ENCODE measurements around the gene LHFPL2.

Gene LHFPL2

GRCh38 chr5:78600687-78601414 lies 47.7 kb downstream of the LHFPL2 start:
- Mint-ChIP-seq H3K27ac (no peak overlapping the region), H3K27me3 (peaks cover 14 to 26% of the 10 kb centered on the region in 2 donors), H3K9me3 (no peaks in the 10 kb centered on the region), H3K4me3 (no peak overlapping the region), H3K36me3 (ENCODE audit: insufficient read depth) (no peaks in the 10 kb centered on the region), H3K4me1 (ENCODE audit: low read depth in 2 of 2) (no peaks in the 10 kb centered on the region)
- no peak for DNase-seq
- no peak for ATAC-seq (replicated peaks)

DNA sequence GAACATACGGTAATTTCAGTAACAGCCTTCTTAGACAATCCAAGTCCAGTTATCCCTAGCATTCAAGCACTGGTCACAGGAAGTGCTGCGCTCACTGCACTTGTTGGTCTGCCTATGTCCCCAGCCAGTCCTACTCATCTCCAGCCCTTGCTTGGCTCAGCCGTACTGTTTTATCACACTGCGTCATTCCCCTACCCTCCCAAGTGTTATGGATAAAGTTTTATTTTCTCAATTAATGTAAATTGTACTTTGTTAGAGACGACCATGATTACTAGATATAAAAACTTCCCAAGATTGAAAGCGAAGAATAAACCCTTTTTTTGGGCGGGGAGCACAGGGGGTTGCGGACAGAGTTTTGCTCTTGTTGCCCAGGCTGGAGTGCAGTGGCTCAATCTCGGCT lies 49.6 kb downstream of the LHFPL2 start:
- H3K36me3 Mint-ChIP-seq (ENCODE audit: insufficient read depth) = no peaks in the 10 kb centered on the region
- H3K27me3 Mint-ChIP-seq = peaks cover 15 to 20% of the 10 kb centered on the region in 2 donors
- no peak overlapping the region for H3K27ac Mint-ChIP-seq
- ATAC-seq (replicated peaks) (no peak), DNase-seq (no peak)
- no peaks in the 10 kb centered on the region for H3K4me1 Mint-ChIP-seq (ENCODE audit: low read depth in 2 of 2)
- no peaks in the 10 kb centered on the region for H3K9me3 Mint-ChIP-seq
- no peak overlapping the region for H3K4me3 Mint-ChIP-seq

GRCh38 chr5:78597974-78598371 lies 50.6 kb downstream of the LHFPL2 start:
- no peaks in the 10 kb centered on the region for H3K4me1 Mint-ChIP-seq (ENCODE audit: low read depth in 2 of 2)
- peaks cover 2% of the 10 kb centered on the region for H3K36me3 Mint-ChIP-seq (ENCODE audit: insufficient read depth)
- no peak overlapping the region for H3K27ac Mint-ChIP-seq
- H3K27me3 Mint-ChIP-seq = peaks cover 25 to 29% of the 10 kb centered on the region in 2 donors
- ATAC-seq (replicated peaks) (no peak), DNase-seq (no peak)
- no peaks in the 10 kb centered on the region for H3K9me3 Mint-ChIP-seq
- H3K4me3 Mint-ChIP-seq = no peak overlapping the region

DNA sequence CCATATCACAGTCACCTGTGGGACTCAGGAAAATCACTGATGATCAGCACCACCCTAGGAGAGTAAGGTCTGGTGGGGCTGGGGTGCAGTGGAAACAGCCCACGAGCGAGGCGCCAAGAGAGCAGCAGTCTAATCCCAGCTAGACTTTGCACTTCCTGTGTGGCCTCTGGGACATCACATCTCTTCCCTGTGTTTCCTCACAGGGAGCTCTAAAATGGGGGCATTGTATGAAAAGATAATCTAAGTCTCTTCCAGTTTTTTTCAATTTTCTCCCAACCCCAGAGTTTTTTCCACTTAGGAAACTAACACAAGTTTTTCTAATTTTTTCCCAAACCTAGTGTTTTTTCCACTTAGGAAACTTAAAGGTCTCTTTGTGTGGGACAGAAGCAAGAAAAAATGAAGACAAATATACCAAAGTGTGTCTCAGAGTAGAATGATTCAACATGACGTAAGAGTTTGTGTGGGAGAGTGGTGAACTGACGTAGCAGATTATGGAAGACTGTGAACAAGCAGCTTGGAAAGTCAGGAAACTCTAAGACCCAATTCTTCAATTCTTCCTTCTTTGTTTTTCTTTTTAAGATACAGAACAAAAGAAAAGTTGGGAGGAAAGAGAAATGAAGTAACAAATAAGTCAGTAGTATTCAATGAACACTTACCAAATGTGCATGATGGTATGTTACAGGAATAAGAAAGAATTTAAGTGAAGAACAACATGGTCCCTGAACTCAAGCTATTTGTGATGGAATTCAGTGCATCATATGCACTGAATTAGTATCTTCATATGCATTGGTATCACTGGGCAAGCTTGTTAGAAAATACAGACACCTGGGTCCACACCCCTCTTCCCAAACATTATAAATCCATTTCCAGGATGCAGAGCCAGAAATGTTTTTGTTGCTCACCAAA lies 51.3 kb downstream of the LHFPL2 start:
- peaks cover 31 to 36% of the 10 kb centered on the region in 2 donors for H3K27me3 Mint-ChIP-seq
- DNase-seq = no peak
- H3K27ac Mint-ChIP-seq = no peak overlapping the region
- no peak for ATAC-seq (replicated peaks)
- H3K36me3 Mint-ChIP-seq (ENCODE audit: insufficient read depth) = peaks cover 2% of the 10 kb centered on the region
- no peaks in the 10 kb centered on the region for H3K9me3 Mint-ChIP-seq
- H3K4me3 Mint-ChIP-seq = no peak overlapping the region
- no peaks in the 10 kb centered on the region for H3K4me1 Mint-ChIP-seq (ENCODE audit: low read depth in 2 of 2)

- H3K27ac Mint-ChIP-seq = no peak overlapping the region
- peaks cover 37 to 44% of the 10 kb centered on the region in 2 donors for H3K27me3 Mint-ChIP-seq
These were observed 53.1 kb downstream of the LHFPL2 start for GRCh38 chr5:78595458-78595921.

GRCh38 chr5:78594610-78595457 lies 53.7 kb downstream of the LHFPL2 start:
- no peak for ATAC-seq (replicated peaks)
- Mint-ChIP-seq H3K27me3 (peaks cover 37 to 48% of the 10 kb centered on the region in 2 donors), H3K9me3 (no peaks in the 10 kb centered on the region), H3K4me1 (ENCODE audit: low read depth in 2 of 2) (no peaks in the 10 kb centered on the region), H3K27ac (no peak overlapping the region), H3K4me3 (no peak overlapping the region), H3K36me3 (ENCODE audit: insufficient read depth) (peaks cover 2% of the 10 kb centered on the region)
- no peak for DNase-seq

More at GRCh38 chr5:78595458-78595921, 53.1 kb downstream of the LHFPL2 start:
- ATAC-seq (replicated peaks) (no peak), DNase-seq (no peak)
- no peaks in the 10 kb centered on the region for H3K4me1 Mint-ChIP-seq (ENCODE audit: low read depth in 2 of 2)
- no peak overlapping the region for H3K4me3 Mint-ChIP-seq
- no peaks in the 10 kb centered on the region for H3K9me3 Mint-ChIP-seq
- H3K36me3 Mint-ChIP-seq (ENCODE audit: insufficient read depth) = peaks cover 2% of the 10 kb centered on the region

DNA sequence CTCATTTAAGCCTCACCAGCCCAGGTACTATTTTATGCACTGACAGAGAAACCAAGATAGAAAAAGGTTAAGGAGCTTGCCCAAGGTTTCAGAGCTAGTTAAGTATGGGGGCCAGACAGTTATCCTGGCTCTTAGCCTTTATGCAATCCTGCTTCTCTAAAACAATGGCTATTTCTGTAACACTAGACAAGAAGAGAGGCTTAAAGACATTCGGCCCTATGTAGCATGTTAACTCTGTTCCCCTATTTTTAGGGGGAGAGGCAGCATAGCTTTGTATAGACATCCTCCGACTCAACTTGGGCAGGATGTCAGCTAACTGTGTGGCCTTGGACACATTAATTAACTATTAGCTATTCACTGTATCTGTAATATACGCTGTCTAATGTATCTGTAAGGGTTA lies 54.6 kb downstream of the LHFPL2 start:
- H3K4me3 Mint-ChIP-seq = no peak overlapping the region

DNA sequence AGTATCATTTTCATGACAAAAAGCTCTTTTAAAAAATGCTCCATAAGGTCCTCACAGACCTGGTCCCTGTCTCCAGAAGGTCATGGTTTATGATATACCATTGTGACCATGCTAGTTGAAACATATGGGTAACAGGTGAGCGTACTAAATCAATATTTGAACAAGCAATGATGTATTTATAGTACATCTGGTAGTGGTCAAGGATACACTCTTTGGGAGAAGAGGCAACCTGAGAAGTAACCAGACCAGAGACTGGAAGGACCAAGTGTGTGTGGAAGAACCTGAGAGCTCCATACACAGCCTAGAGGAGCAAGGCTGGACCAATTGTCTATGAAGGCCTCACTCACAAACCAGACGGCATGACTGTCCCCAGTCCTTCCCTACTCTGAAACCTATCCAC lies 55.1 kb downstream of the LHFPL2 start:
- Mint-ChIP-seq H3K4me3 (no peak overlapping the region), H3K27ac (no peak overlapping the region), H3K4me1 (ENCODE audit: low read depth in 2 of 2) (no peaks in the 10 kb centered on the region), H3K9me3 (no peaks in the 10 kb centered on the region), H3K36me3 (ENCODE audit: insufficient read depth) (peaks cover 2% of the 10 kb centered on the region), H3K27me3 (peaks cover 37 to 52% of the 10 kb centered on the region in 2 donors)
- ATAC-seq (replicated peaks) (no peak), DNase-seq (no peak)

More for the DNA sequence above, 54.6 kb downstream of the LHFPL2 start:
- Mint-ChIP-seq H3K36me3 (ENCODE audit: insufficient read depth) (peaks cover 2% of the 10 kb centered on the region), H3K9me3 (no peaks in the 10 kb centered on the region), H3K27me3 (peaks cover 37 to 52% of the 10 kb centered on the region in 2 donors), H3K27ac (no peak overlapping the region), H3K4me1 (ENCODE audit: low read depth in 2 of 2) (no peaks in the 10 kb centered on the region)
- DNase-seq (no peak), ATAC-seq (replicated peaks) (no peak)

GRCh38 chr5:78592735-78593386 lies 55.7 kb downstream of the LHFPL2 start:
- Mint-ChIP-seq H3K4me1 (ENCODE audit: low read depth in 2 of 2) (no peaks in the 10 kb centered on the region), H3K4me3 (no peak overlapping the region), H3K27me3 (peaks cover 43 to 54% of the 10 kb centered on the region in 2 donors), H3K9me3 (no peaks in the 10 kb centered on the region), H3K36me3 (ENCODE audit: insufficient read depth) (peaks cover 2% of the 10 kb centered on the region), H3K27ac (no peak overlapping the region)
- no peak for DNase-seq
- no peak for ATAC-seq (replicated peaks)

DNA sequence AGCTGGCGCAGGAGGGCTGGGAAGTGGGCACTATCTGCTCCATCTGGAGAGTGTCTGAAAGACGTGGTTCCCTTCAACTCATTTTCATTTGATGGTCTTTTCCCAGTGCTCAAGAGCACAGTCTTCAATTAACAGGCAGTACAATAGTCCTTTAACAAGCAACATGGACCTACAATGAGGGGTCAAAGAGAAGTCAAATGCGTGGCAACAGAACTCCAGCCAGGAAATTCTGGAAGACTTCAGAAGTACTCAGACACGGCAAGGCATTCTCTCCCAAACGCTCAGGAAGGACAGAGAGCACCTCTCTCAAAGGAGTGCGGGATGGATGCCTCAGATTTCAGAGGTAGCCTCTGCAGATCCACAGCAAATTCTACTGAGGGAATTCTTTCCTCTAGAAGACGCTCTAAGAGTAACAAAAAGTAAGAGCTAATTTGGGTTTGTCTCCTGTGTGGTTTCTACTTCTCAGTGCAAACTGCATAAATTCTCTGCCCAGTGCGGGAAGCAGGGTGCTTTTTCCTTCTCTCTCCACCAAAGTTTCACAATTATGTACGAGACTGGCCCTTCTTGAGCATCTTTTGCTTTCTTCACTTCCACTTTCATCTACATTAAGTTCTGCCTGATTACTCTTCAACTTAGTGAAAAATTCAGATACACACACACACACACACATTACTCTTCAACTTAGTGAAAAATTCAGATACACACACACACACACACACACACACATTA lies 56.4 kb downstream of the LHFPL2 start:
- no peaks in the 10 kb centered on the region for H3K4me1 Mint-ChIP-seq (ENCODE audit: low read depth in 2 of 2)
- no peak overlapping the region for H3K4me3 Mint-ChIP-seq
- no peak for ATAC-seq (replicated peaks)

DNA sequence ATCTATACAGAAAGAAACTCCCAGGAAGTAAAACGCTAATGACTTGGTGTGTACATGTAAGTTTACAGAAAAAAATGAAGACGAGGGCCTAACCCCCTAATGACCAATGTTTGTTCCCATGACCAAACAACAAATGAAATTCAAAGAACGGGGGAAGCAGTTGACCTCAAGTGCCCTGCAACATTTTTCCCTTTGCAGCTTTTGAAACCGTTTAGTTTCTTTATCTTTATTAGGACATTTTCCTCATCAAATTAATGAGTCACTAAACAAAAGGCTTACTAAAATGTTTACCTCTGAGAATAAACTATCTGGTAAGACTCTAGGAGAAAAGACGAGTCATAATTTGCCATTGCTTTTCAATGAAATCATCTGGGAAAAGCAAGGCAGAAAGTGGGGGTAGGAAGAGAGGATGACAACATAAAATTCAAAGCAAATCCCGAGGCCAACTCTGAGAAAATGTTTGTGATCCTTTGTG lies 57.4 kb downstream of the LHFPL2 start:
- H3K4me3 Mint-ChIP-seq = no peak overlapping the region
- no peak for ATAC-seq (replicated peaks)
- no peak for DNase-seq

More for the DNA sequence above, 56.4 kb downstream of the LHFPL2 start:
- H3K9me3 Mint-ChIP-seq = no peaks in the 10 kb centered on the region
- H3K27me3 Mint-ChIP-seq = peaks cover 47 to 52% of the 10 kb centered on the region in 2 donors
- H3K27ac Mint-ChIP-seq = no peak overlapping the region
- H3K36me3 Mint-ChIP-seq (ENCODE audit: insufficient read depth) = peaks cover 2% of the 10 kb centered on the region
- no peak for DNase-seq

GRCh38 chr5:78589923-78590322 lies 58.6 kb downstream of the LHFPL2 start:
- Mint-ChIP-seq H3K4me3 (no peak overlapping the region), H3K9me3 (no peaks in the 10 kb centered on the region), H3K27ac (no peak overlapping the region), H3K4me1 (ENCODE audit: low read depth in 2 of 2) (no peaks in the 10 kb centered on the region), H3K36me3 (ENCODE audit: insufficient read depth) (peaks cover 2% of the 10 kb centered on the region), H3K27me3 (peaks cover 48 to 63% of the 10 kb centered on the region in 2 donors)
- no peak for ATAC-seq (replicated peaks)
- DNase-seq = no peak

More for the DNA sequence above, 57.4 kb downstream of the LHFPL2 start:
- Mint-ChIP-seq H3K27ac (no peak overlapping the region), H3K27me3 (peaks cover 43 to 56% of the 10 kb centered on the region in 2 donors), H3K36me3 (ENCODE audit: insufficient read depth) (peaks cover 2% of the 10 kb centered on the region), H3K4me1 (ENCODE audit: low read depth in 2 of 2) (no peaks in the 10 kb centered on the region), H3K9me3 (no peaks in the 10 kb centered on the region)
